Activated CD4-positive, alpha-beta T cell treated with anti-CD3 and anti-CD28 coated beads for 24 hours (primary cell): ENCODE data around the gene REL.
"Not testable (repeated sequence)": the region's sequence is repeated elsewhere in the genome, so short reads cannot be mapped to it uniquely, and the experiment has no call there.

Source experiments
- DNase-seq, 2 donors: peaks; one replicate each; pipeline ENCODE4 v3.0.0-alpha.2; 2020; ENCODE audit warnings: low read depth in 2 of 2

The REL gene

DNA sequence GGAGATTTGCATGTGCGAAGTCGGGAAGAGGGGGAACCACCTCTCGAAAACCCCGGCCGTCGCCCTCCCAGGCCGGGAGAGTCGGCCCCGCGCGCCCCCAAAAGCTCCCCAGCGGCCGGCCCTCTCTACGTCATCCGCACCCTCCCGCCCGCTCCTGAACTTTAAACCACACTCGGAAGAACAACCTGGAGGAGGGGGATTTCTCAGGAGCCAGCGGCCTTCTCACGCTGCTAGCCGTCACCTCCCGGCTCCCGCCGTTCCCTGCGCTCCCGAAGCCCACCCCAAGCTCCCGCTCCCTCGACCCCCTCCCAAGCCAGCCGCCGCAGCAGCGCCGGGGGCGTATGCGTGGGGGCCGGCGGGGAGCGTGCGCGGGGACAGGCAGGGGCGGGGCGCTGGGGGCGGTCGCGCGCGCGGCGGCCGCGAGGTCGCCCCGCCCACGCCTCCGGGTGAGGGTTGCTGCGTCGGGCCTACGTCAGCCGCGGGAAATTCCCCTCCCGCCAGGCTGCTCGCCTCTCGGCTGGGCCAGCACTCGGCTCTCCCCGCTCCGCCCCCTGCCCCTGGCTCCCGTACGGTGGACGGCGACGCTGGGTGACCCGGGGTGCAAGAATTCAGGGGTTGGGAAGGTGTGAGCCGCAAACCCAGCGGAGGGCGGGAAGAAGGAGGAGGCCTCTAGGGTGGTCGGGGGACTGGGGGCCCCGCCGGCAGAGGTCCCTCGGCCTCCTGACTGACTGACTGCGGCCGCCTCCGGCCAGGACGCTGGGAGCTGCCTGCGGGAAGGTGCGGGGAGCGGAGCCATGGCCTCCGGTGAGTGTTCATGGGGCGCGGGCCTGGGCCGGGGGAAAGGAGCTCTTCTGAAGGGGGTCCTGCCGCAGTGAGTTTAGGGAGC lies at the start of gene REL:
Gene REL (plus strand): TSS at position 528 of the 886 bp plus-strand sequence. CDS start 267 bp downstream, at position 795.
- DNase-seq, result peak; percentile 84 to 88

GRCh38 chr2:60831921-60832320 lies 49.5 kb upstream of the REL start:
- DNase-seq, result no peak

- DNase-seq, result no peak
Measured at GRCh38 chr2:60832621-60833020, 48.8 kb upstream of the REL start.

DNA sequence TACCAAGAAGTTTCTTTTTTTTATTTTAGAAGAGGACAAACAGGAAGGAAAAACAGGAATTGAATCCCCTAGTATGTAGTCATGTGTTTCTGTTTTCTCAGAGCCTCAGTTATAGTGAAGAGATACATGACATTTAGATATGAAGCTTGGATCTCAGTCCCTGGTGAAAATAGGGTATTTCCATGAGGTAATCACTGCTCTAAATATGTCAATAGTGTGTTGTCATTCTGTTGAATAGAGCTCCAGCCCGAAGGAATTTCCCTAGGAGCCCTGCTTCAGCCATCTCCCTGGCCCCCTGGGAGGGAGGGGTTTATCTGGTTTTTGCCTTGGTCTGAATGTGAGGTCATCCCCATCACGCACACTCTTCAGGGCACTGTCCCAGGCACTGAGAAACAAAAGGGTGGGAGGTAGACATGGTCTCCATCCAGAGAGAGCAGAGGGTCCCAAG lies 47.1 kb upstream of the REL start:
- no peak for DNase-seq

DNA sequence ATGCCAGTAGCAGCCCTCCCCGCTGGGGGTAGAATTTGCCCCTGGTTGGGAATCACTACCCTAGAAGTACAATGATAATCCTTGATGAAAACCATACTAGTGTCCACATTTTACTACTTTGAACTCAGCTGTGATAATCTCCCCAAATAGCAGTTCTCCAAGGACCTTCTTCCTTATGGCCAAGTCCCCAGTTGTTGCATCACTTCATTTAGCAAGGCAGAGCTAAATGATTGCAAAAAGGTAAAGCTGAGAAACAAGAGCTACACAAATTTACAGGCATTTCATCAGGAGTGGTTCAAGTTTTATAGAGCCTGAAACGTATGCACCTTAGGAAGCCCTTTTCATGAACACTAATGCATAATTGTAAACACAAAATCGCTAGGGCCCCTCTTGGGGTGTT lies 44.9 kb upstream of the REL start:
- no peak for DNase-seq

DNA sequence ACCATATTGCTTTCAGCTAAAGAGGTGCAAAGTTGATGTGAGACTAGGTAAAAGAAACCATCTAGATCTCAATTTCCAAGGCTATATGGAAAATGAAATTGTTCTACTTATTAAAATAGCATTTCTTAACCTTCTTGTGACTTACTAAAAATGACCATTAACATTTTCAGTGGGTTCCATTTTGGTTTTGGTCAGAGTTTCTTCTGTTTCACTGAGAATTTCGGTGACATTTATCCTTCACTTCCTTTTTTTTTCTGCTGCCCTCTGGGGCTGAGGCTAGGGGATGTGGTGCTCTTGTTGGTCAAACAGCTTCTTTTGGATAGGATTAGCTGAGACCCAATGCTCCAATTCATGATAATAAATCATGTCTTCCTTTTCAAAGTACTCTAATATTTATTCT lies 44.3 kb upstream of the REL start:
- no peak for DNase-seq

- no peak for DNase-seq
Measured at GRCh38 chr2:60838481-60838880, 42.9 kb upstream of the REL start.

- DNase-seq, result no peak
Measured at GRCh38 chr2:60839126-60839813, 42.1 kb upstream of the REL start.

GRCh38 chr2:60840880-60841279 lies 40.5 kb upstream of the REL start:
- no peak for DNase-seq

DNA sequence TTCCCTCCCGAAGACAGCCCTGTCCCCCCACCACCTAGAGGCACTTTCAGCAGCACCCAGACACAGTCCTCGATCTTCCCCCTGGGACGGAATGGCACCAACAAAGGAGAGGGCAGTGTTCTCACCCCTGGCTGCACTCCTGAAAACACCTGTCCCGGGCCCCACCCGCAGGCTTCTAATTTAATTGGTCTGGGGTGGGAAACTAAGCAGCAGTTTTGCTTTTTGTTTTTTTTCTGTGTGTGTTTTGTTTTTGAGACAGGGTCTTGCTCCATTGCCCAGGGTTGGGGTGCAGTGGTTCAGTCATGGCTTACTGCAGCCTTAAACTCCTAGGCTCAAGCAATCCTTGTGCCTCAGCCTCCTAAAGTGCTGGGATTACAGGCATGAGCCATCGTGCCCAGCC lies 38.4 kb upstream of the REL start:
- no peak for DNase-seq

- DNase-seq, result no peak
Measured at GRCh38 chr2:60844105-60844504, 37.3 kb upstream of the REL start.

DNA sequence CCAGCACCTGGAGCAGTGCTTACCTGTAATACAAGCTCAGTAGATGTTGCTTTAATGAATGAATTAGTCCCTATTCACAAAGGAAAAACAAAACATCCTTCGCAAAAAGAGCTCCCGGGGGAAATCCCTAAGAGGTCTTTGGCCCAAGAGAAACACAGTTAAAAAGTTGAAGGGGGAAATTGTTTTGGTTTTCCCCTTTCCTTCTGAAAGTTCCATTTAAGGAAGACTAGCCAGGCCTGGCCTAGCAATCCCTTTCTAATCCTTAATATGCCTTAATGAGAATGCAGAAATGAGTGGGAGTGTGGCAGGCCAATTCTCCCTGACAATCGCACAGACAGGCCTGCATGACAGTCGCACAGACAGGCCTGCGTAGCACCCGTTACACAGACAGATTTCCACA lies 33.5 kb upstream of the REL start:
- DNase-seq, result no peak

DNA sequence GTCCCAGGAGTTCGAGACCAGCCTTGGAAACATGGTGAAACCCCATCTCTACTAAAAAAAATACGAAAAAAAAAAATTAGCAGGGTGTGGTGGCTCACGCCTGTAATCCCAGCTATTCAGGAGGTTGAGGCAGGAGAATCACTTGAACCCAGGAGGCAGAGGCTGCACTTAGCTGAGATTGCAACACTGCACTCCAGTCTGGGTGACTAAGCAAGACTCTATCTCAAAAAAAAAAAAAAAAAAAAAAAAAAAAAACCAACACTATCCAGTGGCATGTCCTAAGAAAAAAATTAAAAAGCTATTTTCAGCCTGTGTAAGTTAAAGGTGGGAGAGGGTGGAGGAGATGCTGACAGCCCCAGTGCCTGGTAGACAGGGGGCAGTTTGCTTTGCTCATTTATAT lies 32.2 kb upstream of the REL start:
- DNase-seq, result no peak

DNA sequence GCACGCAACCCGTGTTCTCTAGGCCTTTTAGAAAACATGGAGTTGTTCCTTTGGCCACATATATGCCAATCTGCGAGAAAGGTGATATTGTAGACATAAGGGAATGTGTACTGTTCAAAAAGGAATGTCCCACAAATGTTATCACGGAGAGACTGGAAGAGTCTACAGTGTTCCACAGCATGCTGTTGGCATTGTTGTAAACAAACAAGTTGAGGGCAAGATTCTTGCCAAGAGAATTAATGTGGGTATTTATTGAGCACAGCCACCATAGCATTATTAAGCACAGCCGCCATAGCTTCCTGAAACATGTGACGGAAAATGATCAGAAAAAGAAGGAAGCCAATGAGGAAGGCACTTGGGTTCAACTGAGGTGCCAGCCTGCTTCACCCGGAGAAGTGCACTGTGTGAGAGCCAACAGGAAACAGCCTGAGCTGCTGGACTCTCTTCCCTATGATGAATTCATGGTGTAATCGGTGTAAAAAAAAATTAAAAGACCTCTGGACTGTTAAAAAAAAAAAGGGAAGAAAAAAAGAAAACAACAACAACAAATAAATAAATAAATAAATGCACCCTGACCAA lies 29.0 kb upstream of the REL start:
- no peak for DNase-seq

- DNase-seq, result no peak
Measured at GRCh38 chr2:60853531-60853930, 27.8 kb upstream of the REL start.

DNA sequence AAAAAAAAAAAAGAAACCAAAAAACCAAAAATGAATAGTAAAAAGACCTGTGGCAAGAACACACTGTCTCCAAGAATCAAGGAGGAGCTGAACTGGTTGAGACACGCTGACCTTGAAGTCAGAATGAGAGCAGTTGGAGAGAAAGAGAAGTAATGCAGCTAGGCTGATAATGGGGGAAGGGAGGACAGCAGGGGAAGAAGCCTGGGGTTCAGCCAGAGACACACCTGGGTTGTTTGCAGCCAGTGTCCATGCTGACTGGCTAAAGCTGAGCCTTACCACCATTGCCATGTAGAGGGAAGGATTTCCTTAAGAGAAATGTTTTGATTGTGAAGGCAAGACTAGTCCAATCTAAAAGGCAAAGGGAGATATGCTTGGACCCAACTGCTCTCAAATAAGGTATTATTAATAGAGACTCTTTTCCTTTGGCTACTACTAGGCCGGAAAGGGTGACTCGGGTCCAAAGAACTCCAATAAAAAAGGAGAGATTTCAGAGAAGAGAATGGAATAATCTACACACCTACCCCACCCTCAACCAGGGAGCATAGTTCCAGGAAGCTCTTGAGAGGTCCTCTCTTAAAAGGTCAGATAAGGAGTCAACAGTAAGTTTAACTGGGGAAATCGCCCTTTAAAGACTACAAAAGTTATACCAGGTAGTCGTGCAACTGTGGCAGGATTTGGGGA lies 25.2 kb upstream of the REL start:
- no peak for DNase-seq

- DNase-seq, result no peak
Measured at GRCh38 chr2:60857056-60857455, 24.3 kb upstream of the REL start.

- DNase-seq, result no peak
Measured at GRCh38 chr2:60858897-60859311, 22.5 kb upstream of the REL start.

DNA sequence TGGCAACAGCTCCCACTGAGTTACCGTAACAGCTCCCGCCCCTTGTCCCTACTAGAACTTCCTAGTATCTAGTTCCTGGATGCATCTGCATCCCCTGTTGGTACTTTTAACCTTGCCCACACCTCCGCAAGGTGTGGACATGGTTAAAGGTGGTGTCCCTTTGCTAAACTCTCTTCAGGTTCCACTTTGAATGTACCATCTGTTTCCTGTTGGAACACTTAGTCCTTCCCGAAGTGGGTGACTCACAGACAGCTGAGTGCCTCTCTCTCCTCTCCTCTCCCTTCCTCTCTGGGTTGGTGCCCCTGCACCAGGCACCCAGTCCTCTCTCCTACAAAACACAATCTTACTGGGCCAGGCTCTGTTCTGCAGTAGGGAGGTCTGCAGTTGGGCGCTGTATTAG lies 19.6 kb upstream of the REL start:
- DNase-seq, result no peak

- DNase-seq, result no peak
Measured at GRCh38 chr2:60862642-60863041, 18.7 kb upstream of the REL start.

GRCh38 chr2:60865361-60865760 lies 16.0 kb upstream of the REL start:
- not testable (repeated sequence) for DNase-seq

- no peak for DNase-seq
Measured at GRCh38 chr2:60867007-60867406, 14.4 kb upstream of the REL start.
